GM19025 (cell line): ENCODE results near the gene PRR5L.
"Not testable (repeated sequence)": the region's sequence is repeated elsewhere in the genome, so short reads cannot be mapped to it uniquely, and the experiment has no call there.

Experiments
- ATAC-seq: cut with Tn5 transposase; IDR thresholded peaks from one replicate; pipeline ENCODE4 v1.9.1; 2021; ENCODE audit warnings: mild to moderate bottlenecking, low read depth, moderate library complexity; ENCODE audit not compliant: unreplicated experiment

PRR5L gene

GRCh38 chr11:36317992-36318391, 21.9 kb downstream of the PRR5L start:
- ATAC-seq = no peak

- ATAC-seq = not testable (repeated sequence)
Observed at GRCh38 chr11:36324956-36325355, 28.9 kb downstream of the PRR5L start.

GRCh38 chr11:36325403-36325802, 29.3 kb downstream of the PRR5L start:
- ATAC-seq = not testable (repeated sequence)

GRCh38 chr11:36326524-36327419, 30.7 kb downstream of the PRR5L start:
- peak; percentile 55 for ATAC-seq

- ATAC-seq = no peak
Observed at GRCh38 chr11:36328966-36329673, 33.0 kb downstream of the PRR5L start.

- no peak for ATAC-seq
Observed at GRCh38 chr11:36330411-36330810, 34.3 kb downstream of the PRR5L start.

- no peak for ATAC-seq
Observed at GRCh38 chr11:36333468-36333867, 37.4 kb downstream of the PRR5L start.

- no peak for ATAC-seq
Observed at GRCh38 chr11:36333897-36334296, 37.8 kb downstream of the PRR5L start.

GRCh38 chr11:36339888-36340287, 43.8 kb downstream of the PRR5L start:
- ATAC-seq = no peak

- ATAC-seq = no peak
Observed at GRCh38 chr11:36340897-36341296, 44.8 kb downstream of the PRR5L start.

- no peak for ATAC-seq
Observed at GRCh38 chr11:36341915-36342314, 45.8 kb downstream of the PRR5L start.

- no peak for ATAC-seq
Observed at GRCh38 chr11:36342327-36342726, 46.2 kb downstream of the PRR5L start.

- no peak for ATAC-seq
Observed at GRCh38 chr11:36343436-36343835, 47.3 kb downstream of the PRR5L start.

GRCh38 chr11:36345084-36345511, 49.0 kb downstream of the PRR5L start:
- ATAC-seq = no peak

- no peak for ATAC-seq
Observed at GRCh38 chr11:36345535-36346141, 49.5 kb downstream of the PRR5L start.

GRCh38 chr11:36346562-36347383, 50.7 kb downstream of the PRR5L start:
- ATAC-seq = no peak

- no peak for ATAC-seq
Observed at GRCh38 chr11:36347384-36347906, 51.4 kb downstream of the PRR5L start.

- ATAC-seq = no peak
Observed at GRCh38 chr11:36349351-36350136, 53.5 kb downstream of the PRR5L start.

- no peak for ATAC-seq
Observed at GRCh38 chr11:36350137-36350513, 54.0 kb downstream of the PRR5L start.
